GM18505 (cell line): ENCODE results near the gene PDE4D.

Experiments
- ATAC-seq: cut with Tn5 transposase; IDR thresholded peaks from one replicate; pipeline ENCODE4 v1.9.1; 2021; ENCODE audit not compliant: unreplicated experiment
- POLR2A ChIP-seq: IDR thresholded peaks from 4 replicates; pipeline ENCODE4 v1.6.1; 2011; ENCODE audit warnings: borderline replicate concordance; ENCODE audit not compliant: insufficient read depth, insufficient read length; ENCODE audit errors: extremely low read depth

The PDE4D gene

DNA sequence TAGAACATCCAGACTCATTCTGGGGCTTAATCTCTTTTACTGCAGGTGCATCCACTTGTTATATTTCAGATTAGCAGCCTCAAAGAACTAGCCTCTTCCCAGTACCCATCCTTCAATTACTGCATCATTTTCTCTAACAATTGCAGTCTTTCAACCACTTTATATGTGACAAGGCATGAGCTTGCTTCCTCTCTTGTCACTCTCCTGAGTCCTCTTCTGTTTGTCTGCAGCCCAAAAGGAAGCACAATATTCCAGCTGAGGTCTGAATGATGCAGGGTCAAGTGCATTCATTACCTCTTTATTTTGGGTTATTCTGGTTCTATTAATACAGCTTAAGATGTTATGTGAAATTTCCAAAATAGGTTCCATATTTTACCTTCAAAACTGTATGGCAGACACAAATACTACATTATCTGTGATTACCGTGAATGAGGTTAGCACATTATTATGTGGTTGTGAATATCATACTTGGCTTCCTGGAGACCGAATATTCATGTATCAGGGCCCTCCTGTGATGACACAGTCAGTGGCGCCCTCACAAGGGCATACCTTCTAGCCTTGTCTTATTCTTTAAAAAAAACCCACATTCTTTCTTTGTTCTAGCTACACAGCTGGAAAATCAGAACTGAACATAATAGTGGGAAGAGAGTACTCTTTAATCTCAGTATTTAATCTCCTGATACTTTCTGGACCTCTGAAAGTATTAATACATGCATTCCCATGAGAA is 323.8 kb downstream of the PDE4D start:
- no peak for ATAC-seq
- no peak for TF ChIP-seq POLR2A

- no peak for ATAC-seq
- TF ChIP-seq POLR2A: no peak
Observed at GRCh38 chr5:59569158-59569557, 324.4 kb downstream of the PDE4D start.

DNA sequence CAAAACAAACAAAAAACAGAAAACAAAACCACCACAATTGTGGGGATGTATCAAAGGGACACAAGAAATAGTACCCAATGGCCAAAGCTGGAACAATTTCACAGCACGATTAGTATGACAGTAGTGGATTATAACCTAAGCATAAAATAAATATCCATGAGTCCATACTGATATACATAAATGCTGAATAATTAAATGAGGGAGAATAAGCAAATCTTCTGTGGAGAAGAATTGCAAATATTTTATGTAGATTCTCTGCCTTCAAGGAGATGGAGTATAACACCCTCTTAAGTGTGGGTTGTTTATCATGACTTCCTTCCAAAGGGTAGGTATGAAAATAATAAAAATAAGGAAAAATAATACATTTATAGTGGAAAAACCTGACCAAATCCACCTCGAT is 325.4 kb downstream of the PDE4D start:
- no peak for TF ChIP-seq POLR2A
- no peak for ATAC-seq

DNA sequence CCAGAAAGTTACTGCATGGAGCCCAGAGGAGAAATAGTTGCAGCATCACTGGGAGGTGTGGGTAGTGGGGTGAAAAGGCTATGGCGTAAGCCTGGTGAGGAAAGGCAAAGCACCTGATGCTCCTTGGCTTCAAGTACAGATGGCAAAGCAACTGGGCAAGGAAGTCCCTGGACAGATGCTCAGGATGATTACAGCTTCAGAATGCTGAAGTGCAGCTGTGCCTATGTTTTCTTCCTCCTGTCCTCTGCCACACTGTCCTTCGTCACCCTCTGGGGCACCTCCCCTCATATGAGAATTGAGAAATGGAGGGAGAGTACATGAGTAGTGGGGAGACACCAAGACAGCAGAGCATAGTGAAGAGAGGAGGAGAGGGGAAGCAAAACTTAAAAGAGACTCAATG is 328.0 kb downstream of the PDE4D start:
- no peak for TF ChIP-seq POLR2A
- no peak for ATAC-seq

- TF ChIP-seq POLR2A: no peak
- ATAC-seq: no peak
Observed at GRCh38 chr5:59564895-59565294, 328.6 kb downstream of the PDE4D start.

GRCh38 chr5:59562756-59563389 is 330.7 kb downstream of the PDE4D start:
- TF ChIP-seq POLR2A: no peak
- peak; percentile 94 for ATAC-seq

GRCh38 chr5:59560553-59560952 is 333.0 kb downstream of the PDE4D start:
- no peak for ATAC-seq

GRCh38 chr5:59559847-59560246 is 333.7 kb downstream of the PDE4D start:
- no peak for TF ChIP-seq POLR2A
- no peak for ATAC-seq

More at GRCh38 chr5:59560553-59560952, 333.0 kb downstream of the PDE4D start:
- no peak for TF ChIP-seq POLR2A

DNA sequence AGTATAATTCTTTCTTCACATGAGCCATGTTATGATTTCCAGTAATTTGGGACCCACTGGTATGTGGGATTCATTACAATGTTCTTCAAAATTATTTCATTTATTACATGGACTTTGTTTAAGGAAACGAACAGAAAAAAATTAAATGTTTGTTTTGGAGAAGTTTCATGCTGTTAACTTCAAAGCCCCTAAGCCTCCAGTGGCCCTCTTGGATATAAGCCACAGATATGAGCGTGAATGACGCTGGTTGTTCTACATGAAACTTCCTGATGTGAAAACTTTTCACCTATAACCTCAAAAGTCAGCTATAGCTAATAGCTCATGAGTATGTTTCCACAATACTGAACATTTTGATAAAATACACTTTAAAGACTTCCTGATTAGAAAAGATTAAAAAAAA is 334.2 kb downstream of the PDE4D start:
- ATAC-seq: no peak
- no peak for TF ChIP-seq POLR2A

- ATAC-seq: no peak
- TF ChIP-seq POLR2A: no peak
Observed at GRCh38 chr5:59558501-59558900, 335.0 kb downstream of the PDE4D start.

DNA sequence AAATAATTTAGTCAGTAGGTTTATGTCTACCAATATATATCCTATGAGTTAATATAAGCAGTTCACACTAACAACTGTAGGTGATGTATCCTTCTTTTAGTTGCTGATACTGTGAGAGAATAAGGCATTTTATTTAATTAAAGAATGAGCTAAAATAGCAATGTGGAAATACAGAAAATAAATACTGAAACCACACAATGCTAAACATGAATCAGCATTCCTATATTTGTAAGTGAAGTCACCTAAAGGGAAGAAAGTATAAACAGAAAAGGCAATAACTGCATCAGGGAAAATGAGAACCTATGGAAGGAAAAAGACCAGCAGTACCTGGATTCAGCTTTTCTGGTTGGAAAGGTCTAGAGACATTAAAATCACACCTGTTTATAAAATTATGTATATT is 336.0 kb downstream of the PDE4D start:
- no peak for TF ChIP-seq POLR2A
- ATAC-seq: no peak

- no peak for ATAC-seq
- no peak for TF ChIP-seq POLR2A
Observed at GRCh38 chr5:59555596-59555995, 337.9 kb downstream of the PDE4D start.

- ATAC-seq: no peak
- no peak for TF ChIP-seq POLR2A
Observed at GRCh38 chr5:59554501-59554900, 339.0 kb downstream of the PDE4D start.

GRCh38 chr5:59553992-59554391 is 339.5 kb downstream of the PDE4D start:
- no peak for ATAC-seq
- no peak for TF ChIP-seq POLR2A
